Stomach (tissue), 4 donors: ENCODE measurements around the gene PADI6.

Experiments used
- POLR2A ChIP-seq, 4 donors: fragments of 450-650 bp; IDR thresholded peaks; one replicate each; pipeline ENCODE4 v1.6.1; 2016; ENCODE audit warnings: antibody characterized with exemption in 4 of 4, control low read depth in 2 of 4, mild to moderate bottlenecking in 1 of 4, moderate library complexity in 1 of 4
- POLR2AphosphoS5 ChIP-seq, 3 donors: sonication (generic); formaldehyde crosslinking; IDR thresholded peaks; one replicate each; pipeline ENCODE4 v1.6.1; 2016; ENCODE audit warnings: antibody characterized with exemption in 3 of 3
- TF ChIP-seq, protein P1 (sequence below), 7 experiments: fragments of 450-650 bp in 4 of 7; fragments of 200-600 bp in 3 of 7; sonication (generic) in 3 of 7; IDR thresholded peaks; one replicate each; pipeline ENCODE4 v1.5.1; 2016 to 2019; ENCODE audit warnings: antibody characterized with exemption in 7 of 7, control low read depth in 2 of 7, mild to moderate bottlenecking in 1 of 7

DNA sequence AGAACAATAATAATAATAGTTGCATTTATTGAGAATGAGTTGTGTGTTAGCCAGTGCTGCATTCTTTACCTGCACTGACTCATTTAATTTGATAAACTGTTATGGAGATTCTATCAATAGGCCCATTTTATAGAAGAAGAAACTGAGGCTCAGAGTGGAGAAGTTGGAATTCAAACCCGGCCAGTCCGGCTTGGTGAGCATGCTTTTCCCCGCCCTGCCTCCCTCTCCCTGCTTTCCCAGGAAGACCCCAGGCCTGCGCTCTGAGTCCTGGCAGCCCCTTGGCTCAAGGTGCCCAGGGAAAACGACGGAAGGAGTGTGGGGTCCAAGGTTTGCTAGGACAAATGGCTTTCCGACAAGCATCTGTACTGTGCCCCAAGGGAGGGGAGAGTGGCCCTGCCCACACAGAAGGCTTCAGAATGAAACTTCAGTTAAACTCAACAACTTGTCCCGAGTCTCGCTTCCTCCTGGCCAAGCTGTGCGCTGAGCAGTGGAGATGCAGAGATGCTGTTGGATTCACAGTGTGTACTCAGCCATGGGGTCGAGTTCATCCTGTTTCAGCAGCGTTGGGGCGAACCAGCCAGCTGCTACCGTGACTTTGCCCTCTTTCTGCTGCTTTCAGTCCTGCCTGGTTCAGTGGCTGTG is 23.3 kb upstream of the PADI6 start:
- TF ChIP-seq, protein P1, sequence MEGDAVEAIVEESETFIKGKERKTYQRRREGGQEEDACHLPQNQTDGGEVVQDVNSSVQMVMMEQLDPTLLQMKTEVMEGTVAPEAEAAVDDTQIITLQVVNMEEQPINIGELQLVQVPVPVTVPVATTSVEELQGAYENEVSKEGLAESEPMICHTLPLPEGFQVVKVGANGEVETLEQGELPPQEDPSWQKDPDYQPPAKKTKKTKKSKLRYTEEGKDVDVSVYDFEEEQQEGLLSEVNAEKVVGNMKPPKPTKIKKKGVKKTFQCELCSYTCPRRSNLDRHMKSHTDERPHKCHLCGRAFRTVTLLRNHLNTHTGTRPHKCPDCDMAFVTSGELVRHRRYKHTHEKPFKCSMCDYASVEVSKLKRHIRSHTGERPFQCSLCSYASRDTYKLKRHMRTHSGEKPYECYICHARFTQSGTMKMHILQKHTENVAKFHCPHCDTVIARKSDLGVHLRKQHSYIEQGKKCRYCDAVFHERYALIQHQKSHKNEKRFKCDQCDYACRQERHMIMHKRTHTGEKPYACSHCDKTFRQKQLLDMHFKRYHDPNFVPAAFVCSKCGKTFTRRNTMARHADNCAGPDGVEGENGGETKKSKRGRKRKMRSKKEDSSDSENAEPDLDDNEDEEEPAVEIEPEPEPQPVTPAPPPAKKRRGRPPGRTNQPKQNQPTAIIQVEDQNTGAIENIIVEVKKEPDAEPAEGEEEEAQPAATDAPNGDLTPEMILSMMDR (IDR thresholded peaks at IDR 0.05): no peak
- TF ChIP-seq POLR2AphosphoS5 (IDR thresholded peaks at IDR 0.05) (no peak), POLR2A (IDR thresholded peaks at IDR 0.05) (no peak)
